SK-N-SH (cell line): Measurements from ENCODE around the gene COL12A1.

Experiments used
- EP300 ChIP-seq, 2 experiments: IDR thresholded peaks; 2 replicates each; pipeline versions ENCODE4 v1.4.0 to v1.6.1; 2012; ENCODE audit warnings: borderline replicate concordance in 1 of 2, low read depth in 1 of 2, low read length in 1 of 2
- GABPA ChIP-seq: IDR thresholded peaks from 2 replicates; pipeline ENCODE4 v1.4.0; 2012; ENCODE audit warnings: low read depth, mild to moderate bottlenecking
- POLR2AphosphoS5 ChIP-seq: IDR thresholded peaks from 2 replicates; pipeline ENCODE4 v1.6.1; 2012; ENCODE audit warnings: low read depth, low read length
- USF2 ChIP-seq: fragments of 150-350 bp; IDR thresholded peaks from 2 replicates; pipeline ENCODE4 v1.6.1; 2017; ENCODE audit warnings: antibody characterized with exemption, low read length, low read depth, borderline replicate concordance
- TF ChIP-seq, protein P1 (sequence below): fragments of 200-600 bp; sonication (generic); IDR thresholded peaks from 2 replicates; pipeline ENCODE4 v1.6.1; 2017; ENCODE audit warnings: antibody characterized with exemption, mild to moderate bottlenecking, moderate library complexity
- TF ChIP-seq, protein P2 (sequence below): IDR thresholded peaks from 2 replicates; pipeline ENCODE4 v1.4.0; 2012; ENCODE audit warnings: low read depth

GRCh38 chr6:75244063-75244584 lies 38.3 kb upstream of the COL12A1 start:
- TF ChIP-seq, protein P1, sequence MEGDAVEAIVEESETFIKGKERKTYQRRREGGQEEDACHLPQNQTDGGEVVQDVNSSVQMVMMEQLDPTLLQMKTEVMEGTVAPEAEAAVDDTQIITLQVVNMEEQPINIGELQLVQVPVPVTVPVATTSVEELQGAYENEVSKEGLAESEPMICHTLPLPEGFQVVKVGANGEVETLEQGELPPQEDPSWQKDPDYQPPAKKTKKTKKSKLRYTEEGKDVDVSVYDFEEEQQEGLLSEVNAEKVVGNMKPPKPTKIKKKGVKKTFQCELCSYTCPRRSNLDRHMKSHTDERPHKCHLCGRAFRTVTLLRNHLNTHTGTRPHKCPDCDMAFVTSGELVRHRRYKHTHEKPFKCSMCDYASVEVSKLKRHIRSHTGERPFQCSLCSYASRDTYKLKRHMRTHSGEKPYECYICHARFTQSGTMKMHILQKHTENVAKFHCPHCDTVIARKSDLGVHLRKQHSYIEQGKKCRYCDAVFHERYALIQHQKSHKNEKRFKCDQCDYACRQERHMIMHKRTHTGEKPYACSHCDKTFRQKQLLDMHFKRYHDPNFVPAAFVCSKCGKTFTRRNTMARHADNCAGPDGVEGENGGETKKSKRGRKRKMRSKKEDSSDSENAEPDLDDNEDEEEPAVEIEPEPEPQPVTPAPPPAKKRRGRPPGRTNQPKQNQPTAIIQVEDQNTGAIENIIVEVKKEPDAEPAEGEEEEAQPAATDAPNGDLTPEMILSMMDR = no peak
- TF ChIP-seq USF2 (no peak), GABPA (no peak), POLR2AphosphoS5 (no peak), EP300 (IDR thresholded peaks at IDR 0.05; ENCODE audit: borderline replicate concordance in 1 of 2, low read depth in 1 of 2, low read length in 1 of 2) (no peak)
- TF ChIP-seq, protein P2, sequence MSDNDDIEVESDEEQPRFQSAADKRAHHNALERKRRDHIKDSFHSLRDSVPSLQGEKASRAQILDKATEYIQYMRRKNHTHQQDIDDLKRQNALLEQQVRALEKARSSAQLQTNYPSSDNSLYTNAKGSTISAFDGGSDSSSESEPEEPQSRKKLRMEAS = no peak
